Mucosa of rectum (tissue), 2 donors: ENCODE data around the gene CETP.

Experiments used
- H3K27ac ChIP-seq, 2 donors: one replicate each; pipeline ENCODE4 v1.7.0; 2013; ENCODE audit warnings: inconsistent platforms in 2 of 2, low read depth in 2 of 2, low read length in 2 of 2
- H3K27me3 ChIP-seq, 2 donors: one replicate each; pipeline ENCODE4 v1.7.0; 2013; ENCODE audit warnings: low read length in 2 of 2; ENCODE audit not compliant: control insufficient read depth in 2 of 2, insufficient read depth in 2 of 2
- H3K36me3 ChIP-seq, 2 donors: one replicate each; pipeline ENCODE4 v1.7.0; 2013; ENCODE audit warnings: low read length in 2 of 2; ENCODE audit not compliant: control insufficient read depth in 2 of 2, insufficient read depth in 2 of 2
- H3K4me1 ChIP-seq, 2 donors: one replicate each; pipeline ENCODE4 v1.7.0; 2013; ENCODE audit warnings: low read length in 2 of 2, mild to moderate bottlenecking in 1 of 2; ENCODE audit not compliant: control insufficient read depth in 2 of 2, insufficient read depth in 2 of 2
- H3K4me3 ChIP-seq, 2 donors: one replicate each; pipeline ENCODE4 v1.7.0; 2013; ENCODE audit warnings: low read length in 2 of 2
- H3K9ac ChIP-seq, 2 donors: one replicate each; pipeline ENCODE4 v1.7.0; 2013; ENCODE audit warnings: low read length in 2 of 2, low read depth in 1 of 2, mild to moderate bottlenecking in 1 of 2
- H3K9me3 ChIP-seq, 2 donors: one replicate each; pipeline ENCODE4 v1.7.0; 2013; ENCODE audit warnings: low read length in 2 of 2; ENCODE audit not compliant: control insufficient read depth in 2 of 2
- donor health status: healthy.
- donor health status: Normal muscosa, but diverticular disease.

CETP gene

GRCh38 chr16:56956076-56956475, 5.7 kb upstream of the CETP start:
- Histone ChIP-seq H3K36me3 (no peaks in the 10 kb centered on the region), H3K27ac (no peak overlapping the region), H3K4me1 (no peaks in the 10 kb centered on the region), H3K9ac (no peak overlapping the region), H3K9me3 (no peaks in the 10 kb centered on the region), H3K4me3 (no peak overlapping the region), H3K27me3 (no peaks in the 10 kb centered on the region)

GRCh38 chr16:56956756-56957155, 5.0 kb upstream of the CETP start:
- no peaks in the 10 kb centered on the region for H3K27me3 ChIP-seq
- no peak overlapping the region for H3K27ac ChIP-seq
- H3K9me3 ChIP-seq = no peaks in the 10 kb centered on the region
- H3K4me1 ChIP-seq = no peaks in the 10 kb centered on the region
- no peaks in the 10 kb centered on the region for H3K36me3 ChIP-seq
- no peak overlapping the region for H3K4me3 ChIP-seq
- no peak overlapping the region for H3K9ac ChIP-seq

GRCh38 chr16:56960681-56961281, 969 bp upstream of the CETP start:
- Histone ChIP-seq H3K27ac (no peak overlapping the region), H3K9ac (no peak overlapping the region), H3K9me3 (no peaks in the 10 kb centered on the region), H3K36me3 (no peaks in the 10 kb centered on the region), H3K4me3 (no peak overlapping the region), H3K4me1 (peaks cover 3 to 6% of the 10 kb centered on the region in 2 donors), H3K27me3 (no peaks in the 10 kb centered on the region)

- H3K27me3 ChIP-seq = no peaks in the 10 kb centered on the region
Observed at GRCh38 chr16:56961386-56961785, 364 bp upstream of the CETP start.

GRCh38 chr16:56964243-56965148, 2.7 kb downstream of the CETP start:
- H3K9me3 ChIP-seq = no peaks in the 10 kb centered on the region
- peak overlapping the region in 1 of 2 donors; percentile 16 for H3K27ac ChIP-seq
- peaks cover 4 to 6% of the 10 kb centered on the region in 2 donors for H3K4me1 ChIP-seq
- H3K4me3 ChIP-seq = no peak overlapping the region
- no peaks in the 10 kb centered on the region for H3K36me3 ChIP-seq
- H3K27me3 ChIP-seq = no peaks in the 10 kb centered on the region
- no peak overlapping the region for H3K9ac ChIP-seq

More at GRCh38 chr16:56961386-56961785, 364 bp upstream of the CETP start:
- Histone ChIP-seq H3K27ac (no peak overlapping the region), H3K4me3 (no peak overlapping the region), H3K36me3 (no peaks in the 10 kb centered on the region), H3K4me1 (peaks cover 4 to 6% of the 10 kb centered on the region in 2 donors), H3K9me3 (no peaks in the 10 kb centered on the region), H3K9ac (no peak overlapping the region)

- no peaks in the 10 kb centered on the region for H3K36me3 ChIP-seq
- H3K9me3 ChIP-seq = no peaks in the 10 kb centered on the region
- H3K4me1 ChIP-seq = peaks cover 4 to 6% of the 10 kb centered on the region in 2 donors
- H3K9ac ChIP-seq = peak overlapping the region in 1 of 2 donors; percentile 24
- no peaks in the 10 kb centered on the region for H3K27me3 ChIP-seq
- H3K4me3 ChIP-seq = no peak overlapping the region
- H3K27ac ChIP-seq = no peak overlapping the region
Observed at GRCh38 chr16:56965149-56966092, 3.7 kb downstream of the CETP start.

- no peak overlapping the region for H3K4me3 ChIP-seq
- H3K9ac ChIP-seq = peak overlapping the region in 1 of 2 donors; percentile 24
- H3K4me1 ChIP-seq = peaks cover 4 to 6% of the 10 kb centered on the region in 2 donors
- H3K27me3 ChIP-seq = no peaks in the 10 kb centered on the region
- H3K36me3 ChIP-seq = no peaks in the 10 kb centered on the region
- no peaks in the 10 kb centered on the region for H3K9me3 ChIP-seq
- no peak overlapping the region for H3K27ac ChIP-seq
Observed at GRCh38 chr16:56966093-56966475, 4.3 kb downstream of the CETP start.

- Histone ChIP-seq H3K27me3 (no peaks in the 10 kb centered on the region), H3K4me3 (no peak overlapping the region), H3K36me3 (no peaks in the 10 kb centered on the region), H3K4me1 (peaks cover 6% of the 10 kb centered on the region in 2 donors), H3K9me3 (no peaks in the 10 kb centered on the region), H3K27ac (no peak overlapping the region), H3K9ac (no peak overlapping the region)
Observed at GRCh38 chr16:56967733-56968132, 6.0 kb downstream of the CETP start.

- Histone ChIP-seq H3K36me3 (no peaks in the 10 kb centered on the region), H3K27ac (no peak overlapping the region), H3K4me1 (peaks cover 5 to 7% of the 10 kb centered on the region in 2 donors), H3K4me3 (no peak overlapping the region), H3K9me3 (no peaks in the 10 kb centered on the region), H3K9ac (no peak overlapping the region), H3K27me3 (no peaks in the 10 kb centered on the region)
Observed at GRCh38 chr16:56969769-56970168, 8.0 kb downstream of the CETP start.
